ENCODE measurements around the gene RNPEPL1.

The RNPEPL1 gene

GRCh38 chr2:240590681-240591111 lies 22.4 kb downstream of the RNPEPL1 start:
- no peak for DNase-seq (ENCODE audit: low read depth)
- no peak for TF ChIP-seq CTCF (IDR thresholded peaks at IDR 0.05; ENCODE audit: insufficient read depth, low read depth, low read length, missing control alignments)
- no peak overlapping the region for H3K4me3 ChIP-seq (ENCODE audit: low read length)

GRCh38 chr2:240591226-240591625 lies 22.9 kb downstream of the RNPEPL1 start:
- TF ChIP-seq CTCF (IDR thresholded peaks at IDR 0.05; ENCODE audit: insufficient read depth, low read depth, low read length, missing control alignments) = no peak
- no peak for DNase-seq (ENCODE audit: low read depth)
- no peak overlapping the region for H3K4me3 ChIP-seq (ENCODE audit: low read length)

- no peak overlapping the region for H3K4me3 ChIP-seq (ENCODE audit: low read length)
- TF ChIP-seq CTCF (IDR thresholded peaks at IDR 0.05; ENCODE audit: insufficient read depth, low read depth, low read length, missing control alignments) = no peak
- DNase-seq (ENCODE audit: low read depth) = no peak
Observed at GRCh38 chr2:240591784-240592183, 23.5 kb downstream of the RNPEPL1 start.

GRCh38 chr2:240593026-240593702 lies 24.9 kb downstream of the RNPEPL1 start:
- no peak for DNase-seq (ENCODE audit: low read depth)
- no peak overlapping the region for H3K4me3 ChIP-seq (ENCODE audit: low read length)
- no peak for TF ChIP-seq CTCF (IDR thresholded peaks at IDR 0.05; ENCODE audit: insufficient read depth, low read depth, low read length, missing control alignments)

GRCh38 chr2:240593703-240594451 lies 25.6 kb downstream of the RNPEPL1 start:
- no peak for DNase-seq (ENCODE audit: low read depth)
- H3K4me3 ChIP-seq (ENCODE audit: low read length) = no peak overlapping the region
- no peak for TF ChIP-seq CTCF (IDR thresholded peaks at IDR 0.05; ENCODE audit: insufficient read depth, low read depth, low read length, missing control alignments)

- TF ChIP-seq CTCF (IDR thresholded peaks at IDR 0.05; ENCODE audit: insufficient read depth, low read depth, low read length, missing control alignments) = no peak
- DNase-seq (ENCODE audit: low read depth) = no peak
- no peak overlapping the region for H3K4me3 ChIP-seq (ENCODE audit: low read length)
Observed at GRCh38 chr2:240594511-240595380, 26.5 kb downstream of the RNPEPL1 start.

All from epithelial cell of esophagus (primary cell).